Heart left ventricle (tissue), 13 donors: ENCODE results near the gene NEK10.

Experiments used
- CTCF ChIP-seq, 12 donors: fragments of 200-600 bp; sonication (generic) in 4 of 12; IDR thresholded peaks; one replicate each; pipeline versions ENCODE4 v1.5.0 to v1.8.0; 2018 to 2022; ENCODE audit warnings: antibody characterized with exemption in 12 of 12, mild to moderate bottlenecking in 5 of 12
- POLR2A ChIP-seq, 2 donors: fragments of 450-650 bp; IDR thresholded peaks; one replicate each; pipeline ENCODE4 v1.6.1; 2017; ENCODE audit warnings: antibody characterized with exemption in 2 of 2, mild to moderate bottlenecking in 2 of 2, moderate library complexity in 2 of 2
- donor health status: ischemic (EF 13 %, LVEDD 7.1; RV severe dilation, severe dysfunction).
- donor health status: DM: no; HTN: yes; CAD: no.
- donor health status: DM: no; HTN: no; CAD: no.
- donor health status: ischemic (EF 25% LVEDD 6.9; RV normal size, moderate dysfunction).
- donor health status: ischemic (EF 25% LVEDD 5.7; RV mildly dilated, moderate dysfunction).
- donor health status: ischemic (EF 35%, LVEDD 5.7; RV mildly dilated, moderate dysfunction).
- donor health status: nonischemic (EF 11% LVEDD 7.7; RV severe dilation, severe dysfunction).
- donor health status: DM: yes; HTN: yes; CAD: no.
- donor health status: PGD.
- donor health status: ischemic (EF 29% LVEDD 5.4; RV normal size, mild dysfunction).
- donor health status: nonischemic (EF 23%, LVEDD 6.1; RV moderate dilation, normal function).

- TF ChIP-seq CTCF (IDR thresholded peaks at IDR 0.05) (no peak), POLR2A (IDR thresholded peaks at IDR 0.05) (no peak)
Observed at GRCh38 chr3:27376109-27376772, 7.1 kb upstream of the NEK10 start.
